Prostate gland (tissue), 2 donors: ENCODE results near the gene CELA2A.
"Not testable (repeated sequence)": the region's sequence is repeated elsewhere in the genome, so short reads cannot be mapped to it uniquely, and the experiment has no call there.

Experiments used
- CTCF ChIP-seq, 4 experiments: fragments of 200-600 bp in 2 of 4; fragments of 450-650 bp in 2 of 4; sonication (generic) in 2 of 4; IDR thresholded peaks; 1 replicate in 3 of 4; 2 replicates in 1 of 4; pipeline ENCODE4 v1.5.1; 2016 to 2019; ENCODE audit warnings: antibody characterized with exemption in 4 of 4, mild to moderate bottlenecking in 2 of 4, moderate library complexity in 2 of 4
- POLR2A ChIP-seq: fragments of 450-650 bp; IDR thresholded peaks from one replicate; pipeline ENCODE4 v1.6.1; 2016; ENCODE audit warnings: antibody characterized with exemption, mild to moderate bottlenecking

DNA sequence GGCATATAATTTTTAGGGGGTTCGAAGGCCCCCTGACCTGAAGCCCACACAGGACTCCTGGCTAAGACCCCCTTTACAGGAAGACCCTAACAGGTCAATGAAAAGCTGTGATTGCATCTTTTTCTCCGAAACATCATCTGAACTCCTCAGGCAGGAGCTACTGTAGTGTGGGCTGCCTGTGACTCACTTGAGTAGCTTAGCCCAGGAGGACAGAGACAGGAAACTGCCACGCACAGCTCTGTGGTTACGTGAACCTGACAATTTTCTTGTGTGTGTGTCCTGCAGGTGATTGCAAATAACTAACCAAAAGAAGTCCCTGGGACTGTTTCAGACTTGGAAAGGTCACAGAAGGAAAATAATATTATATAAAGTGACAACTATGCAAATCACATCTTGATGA, 34.5 kb downstream of the CELA2A start:
- TF ChIP-seq CTCF (IDR thresholded peaks at IDR 0.05); POLR2A: not testable (repeated sequence)
